HCT116 (cell line): ENCODE measurements around the gene HRK. TPM values are rescaled to one million over a fixed set of nuclear protein-coding genes. Genes with fewer than 3 reads are reported as not detected.

Experiments used
- ATAC-seq: fragments of 200-7000 bp; cut with Tn5 transposase; 2 replicates; pipeline ENCODE4 v1.9.1; 2020; ENCODE audit warnings: mild to moderate bottlenecking, moderate library complexity
- BruUV-seq: library from RNA; stranded (reverse); fragments of 400-500 nt; replicated peaks from 2 replicates; lab custom pipeline; 2021; lab: Mats Ljungman, UMichigan
- CTCF ChIA-PET: fragments of 300-600 bp; sonication (Branson Sonifier 250); formaldehyde crosslinking; loops from one replicate; lab custom pipeline; 2021; ENCODE audit warnings: antibody characterized with exemption; lab: Charles Lee
- POLR2A ChIA-PET: fragments of 300-600, 350-600 bp; sonication (Branson Sonifier 250); formaldehyde crosslinking; loops from one replicate; lab custom pipeline; 2021; ENCODE audit warnings: antibody characterized with exemption; lab: Charles Lee
- RAD21 ChIA-PET, 2 experiments: fragments of 300-600 bp; sonication (Branson Sonifier 250); formaldehyde crosslinking; loops; one replicate each; lab custom pipeline; 2023; ENCODE audit warnings: low total read pairs in 2 of 2; ENCODE audit not compliant: uncharacterized antibody in 2 of 2, unreplicated experiment in 2 of 2, low non-redundant PET in 1 of 2; lab: Charles Lee
- DNase-seq: peaks from one replicate; pipeline ENCODE4 v3.0.0-alpha.2; 2010; ENCODE audit warnings: low read depth, low spot score
- H2AFZ ChIP-seq: fragments of 200-600 bp; shearing (Covaris generic), sonication (generic); 2 replicates; pipeline ENCODE4 v1.6.1; 2017; ENCODE audit warnings: low read depth, mixed run types, mixed read lengths, antibody characterized with exemption, low read length; ENCODE audit not compliant: poor library complexity, severe bottlenecking
- H3K27ac ChIP-seq: 2 replicates; pipeline ENCODE4 v1.5.1; 2012; ENCODE audit warnings: low read depth, low read length
- H3K27me3 ChIP-seq: fragments of 200-600 bp; sonication (generic); 2 replicates; pipeline ENCODE4 v1.6.1; 2016; ENCODE audit warnings: mixed run types, low read length, mixed read lengths; ENCODE audit not compliant: insufficient read depth
- H3K36me3 ChIP-seq, 2 experiments: fragments of 200-500 bp in 1 of 2; fragments of 200-600 bp in 1 of 2; sonication (Bioruptor generic) in 1 of 2; sonication (generic) in 1 of 2; 2 replicates each; pipeline versions ENCODE4 v1.5.1 to v1.6.1; 2014 to 2016; ENCODE audit warnings: low read length in 2 of 2, inconsistent platforms in 1 of 2, mixed read lengths in 1 of 2, mixed run types in 1 of 2; ENCODE audit not compliant: insufficient read depth in 2 of 2, control insufficient read depth in 1 of 2
- H3K4me1 ChIP-seq, 2 experiments: fragments of 200-600 bp in 1 of 2; sonication (generic) in 1 of 2; 2 replicates each; pipeline versions ENCODE4 v1.5.1 to v1.6.1; 2012 to 2017; ENCODE audit warnings: low read length in 2 of 2, inconsistent platforms in 1 of 2, mild to moderate bottlenecking in 1 of 2, mixed read lengths in 1 of 2, mixed run types in 1 of 2, moderate library complexity in 1 of 2; ENCODE audit not compliant: insufficient read depth in 2 of 2, control insufficient read depth in 1 of 2
- H3K4me2 ChIP-seq: fragments of 200-600 bp; sonication (generic); 2 replicates; pipeline ENCODE4 v1.6.1; 2017; ENCODE audit warnings: mixed run types, low read length, mixed read lengths
- H3K4me3 ChIP-seq, 2 experiments: fragments of 200-600 bp in 1 of 2; sonication (generic) in 1 of 2; replicated peaks in 1 of 2; 2 replicates each; pipeline ENCODE4 v1.5.1; 2011 to 2016; ENCODE audit warnings: low read length in 2 of 2, control low read depth in 1 of 2, low read depth in 1 of 2, mild to moderate bottlenecking in 1 of 2, mixed read lengths in 1 of 2, mixed run types in 1 of 2
- H3K79me2 ChIP-seq: fragments of 200-600 bp; sonication (generic); 2 replicates; pipeline ENCODE4 v1.6.1; 2017; ENCODE audit warnings: mild to moderate bottlenecking, mixed run types, low read length, moderate library complexity, mixed read lengths; ENCODE audit not compliant: insufficient read depth
- H3K9ac ChIP-seq: fragments of 200-600 bp; sonication (generic); 2 replicates; pipeline ENCODE4 v1.6.1; 2016; ENCODE audit warnings: low read length, mixed read lengths
- H3K9me2 ChIP-seq: fragments of 200-600 bp; sonication (generic), shearing (Covaris generic); 2 replicates; pipeline ENCODE4 v1.6.1; 2017; ENCODE audit warnings: mixed run types, mild to moderate bottlenecking, moderate library complexity; ENCODE audit not compliant: insufficient read depth
- H3K9me3 ChIP-seq, 2 experiments: fragments of 200-500 bp in 1 of 2; fragments of 200-600 bp in 1 of 2; sonication (Bioruptor generic) in 1 of 2; sonication (generic) in 1 of 2; 2 replicates each; pipeline ENCODE4 v1.6.1; 2014 to 2017; ENCODE audit warnings: low read length in 2 of 2, mixed read lengths in 2 of 2, inconsistent platforms in 1 of 2, low read depth in 1 of 2, mild to moderate bottlenecking in 1 of 2, mixed run types in 1 of 2, moderate library complexity in 1 of 2; ENCODE audit not compliant: control insufficient read depth in 1 of 2, insufficient read depth in 1 of 2
- H4K20me1 ChIP-seq: fragments of 200-600 bp; sonication (generic), shearing (Covaris generic); 2 replicates; pipeline ENCODE4 v1.6.1; 2017; ENCODE audit warnings: mixed run types, mild to moderate bottlenecking, moderate library complexity; ENCODE audit not compliant: insufficient read depth
- CBX3 ChIP-seq: IDR thresholded peaks from 2 replicates; pipeline ENCODE4 v1.6.1; 2012; ENCODE audit warnings: low read depth
- CTCF ChIP-seq, 3 experiments: fragments of 200-600 bp in 1 of 3; sonication (generic) in 1 of 3; IDR thresholded peaks in 2 of 3; conservative IDR thresholded peaks in 1 of 3; 2 replicates each; pipeline ENCODE4 v1.5.1; 2012 to 2017; ENCODE audit warnings: low read depth in 2 of 3, low read length in 2 of 3, antibody characterized with exemption in 1 of 3, borderline replicate concordance in 1 of 3, control low read depth in 1 of 3, mild to moderate bottlenecking in 1 of 3, mixed read lengths in 1 of 3, mixed run types in 1 of 3, moderate library complexity in 1 of 3; ENCODE audit not compliant: insufficient read depth in 1 of 3
- ELF1 ChIP-seq: IDR thresholded peaks from 2 replicates; pipeline ENCODE4 v1.6.1; 2012; ENCODE audit warnings: low read depth, borderline replicate concordance
- FOSL1 ChIP-seq: IDR thresholded peaks from 2 replicates; pipeline ENCODE4 v1.6.1; 2012; ENCODE audit warnings: low read depth
- RAD21 ChIP-seq: IDR thresholded peaks from 2 replicates; pipeline ENCODE4 v1.6.1; 2012; ENCODE audit warnings: low read depth, mild to moderate bottlenecking
- YY1 ChIP-seq: IDR thresholded peaks from 2 replicates; pipeline ENCODE4 v1.6.1; 2011; ENCODE audit warnings: low read length, low read depth, moderate library complexity, mild to moderate bottlenecking; ENCODE audit not compliant: insufficient replicate concordance; ENCODE audit errors: extremely low read depth
- ZFX ChIP-seq: fragments of 450-650 bp; IDR thresholded peaks from 2 replicates; pipeline ENCODE4 v1.6.1; 2017
- intact Hi-C: fragments of 100-400 bp; cut with micrococcal nuclease; formaldehyde crosslinking; loops from 2 replicates; pipeline ENCODE4 v1.10.0; 2022
- total RNA-seq: library from RNA; stranded (reverse); gene quantifications from one replicate; pipeline ENCODE4 v1.2.1, GENCODE V29; 2021; ENCODE audit not compliant: unreplicated experiment
- TF ChIP-seq, protein P1 (sequence below): IDR thresholded peaks from 2 replicates; pipeline ENCODE4 v1.6.1; 2011; ENCODE audit warnings: mild to moderate bottlenecking, low read length, moderate library complexity; ENCODE audit not compliant: insufficient replicate concordance; ENCODE audit errors: extremely low read depth

The HRK gene
- total RNA-seq, 1 experiment from 2014 or later = 4.3 TPM

GRCh38 chr12:116832353-116832752, 48.9 kb downstream of the HRK start:
- no peaks in the 10 kb centered on the region for H3K9me2 ChIP-seq
- no peak overlapping the region for H3K4me3 ChIP-seq
- H3K27ac ChIP-seq = no peak overlapping the region
- H3K79me2 ChIP-seq = no peaks in the 10 kb centered on the region
- no peaks in the 10 kb centered on the region for H3K27me3 ChIP-seq
- no peaks in the 10 kb centered on the region for H3K9me3 ChIP-seq
- no peak overlapping the region for H2AFZ ChIP-seq
- POLR2A ChIA-PET = no interaction called here
- CTCF ChIA-PET = interaction anchor here (0.6 kb wide), 1 partner anchor 67 kb away, joined by 3 read pairs; no protein-coding TSS in a partner anchor
- ATAC-seq (no peak), DNase-seq (no peak)
- H3K4me1 ChIP-seq = no peaks in the 10 kb centered on the region
- no peak overlapping the region for H3K9ac ChIP-seq
- H3K36me3 ChIP-seq = peaks cover 0 to 10% of the 10 kb centered on the region in 2 experiments; a peak in 1 of 4 replicates
- no peak for TF ChIP-seq YY1
- no peak for TF ChIP-seq ZFX
- TF ChIP-seq ELF1 = no peak
- no peak for TF ChIP-seq RAD21
- TF ChIP-seq, protein P1, sequence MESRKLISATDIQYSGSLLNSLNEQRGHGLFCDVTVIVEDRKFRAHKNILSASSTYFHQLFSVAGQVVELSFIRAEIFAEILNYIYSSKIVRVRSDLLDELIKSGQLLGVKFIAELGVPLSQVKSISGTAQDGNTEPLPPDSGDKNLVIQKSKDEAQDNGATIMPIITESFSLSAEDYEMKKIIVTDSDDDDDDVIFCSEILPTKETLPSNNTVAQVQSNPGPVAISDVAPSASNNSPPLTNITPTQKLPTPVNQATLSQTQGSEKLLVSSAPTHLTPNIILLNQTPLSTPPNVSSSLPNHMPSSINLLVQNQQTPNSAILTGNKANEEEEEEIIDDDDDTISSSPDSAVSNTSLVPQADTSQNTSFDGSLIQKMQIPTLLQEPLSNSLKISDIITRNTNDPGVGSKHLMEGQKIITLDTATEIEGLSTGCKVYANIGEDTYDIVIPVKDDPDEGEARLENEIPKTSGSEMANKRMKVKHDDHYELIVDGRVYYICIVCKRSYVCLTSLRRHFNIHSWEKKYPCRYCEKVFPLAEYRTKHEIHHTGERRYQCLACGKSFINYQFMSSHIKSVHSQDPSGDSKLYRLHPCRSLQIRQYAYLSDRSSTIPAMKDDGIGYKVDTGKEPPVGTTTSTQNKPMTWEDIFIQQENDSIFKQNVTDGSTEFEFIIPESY = no peak
- no peak for TF ChIP-seq CBX3
- TF ChIP-seq CTCF (IDR thresholded peaks at IDR 0.05 in 2 of 3, conservative IDR thresholded peaks at IDR 0.05 in 1 of 3; ENCODE audit: borderline replicate concordance in 1 of 3, insufficient read depth in 1 of 3, low read depth in 2 of 3, low read length in 2 of 3) = no peak
- TF ChIP-seq FOSL1 = no peak
- BruUV-seq = no TSS peak
- no peaks in the 10 kb centered on the region for H4K20me1 ChIP-seq
- RAD21 ChIA-PET = no interaction called here
- H3K4me2 ChIP-seq = no peak overlapping the region
- intact Hi-C loops = no loop called here
